Inflammatory macrophage (primary cell): ENCODE data around the gene KATNAL1.

Source experiments
- DNase-seq, 2 donors: peaks; one replicate each; pipeline ENCODE4 v3.0.0-alpha.2; 2020 to 2022

KATNAL1 gene

GRCh38 chr13:30332456-30333143, 25.2 kb upstream of the KATNAL1 start:
- DNase-seq, result no peak

DNA sequence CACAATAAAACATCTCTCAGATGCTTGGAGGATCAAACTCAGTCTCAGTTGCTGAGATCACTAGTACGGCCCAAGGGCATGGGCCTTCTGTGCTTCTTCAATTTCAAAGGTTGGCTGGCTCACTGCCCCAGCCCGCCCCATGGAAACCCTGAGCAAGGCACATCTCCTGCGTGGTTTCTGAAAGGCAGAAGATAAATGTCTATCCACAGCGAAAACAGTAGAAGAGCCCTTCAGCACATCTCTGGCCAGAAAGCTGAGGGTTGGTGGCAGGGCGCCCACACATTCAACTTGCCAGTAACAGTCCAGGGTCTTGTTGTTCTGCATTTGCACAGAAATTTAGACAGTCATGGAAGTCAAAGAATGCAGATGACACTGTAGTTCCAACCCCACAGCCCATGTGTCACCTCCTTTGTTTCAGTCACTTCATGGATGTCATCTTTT, 24.0 kb upstream of the KATNAL1 start:
- DNase-seq, result no peak

- DNase-seq, result no peak
Measured at GRCh38 chr13:30329009-30329585, 21.7 kb upstream of the KATNAL1 start.

DNA sequence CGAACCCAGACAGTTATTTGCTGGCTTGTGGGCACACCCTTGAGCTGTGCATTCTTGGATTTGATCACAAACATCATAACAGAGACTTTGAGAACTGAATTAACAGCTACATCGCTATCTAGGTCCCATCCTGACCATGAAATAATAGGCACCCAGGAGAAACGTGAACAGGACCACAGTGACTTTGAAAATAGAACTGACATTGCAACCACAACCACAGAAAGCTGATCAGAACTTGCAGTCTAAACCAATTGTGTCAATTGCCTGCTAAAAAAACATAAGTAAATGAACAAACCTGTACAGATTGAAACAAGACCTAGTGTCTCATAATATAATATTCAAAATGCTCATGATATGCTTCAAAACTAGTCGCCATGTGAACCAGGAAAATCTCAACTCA, 18.3 kb upstream of the KATNAL1 start:
- DNase-seq, result no peak

DNA sequence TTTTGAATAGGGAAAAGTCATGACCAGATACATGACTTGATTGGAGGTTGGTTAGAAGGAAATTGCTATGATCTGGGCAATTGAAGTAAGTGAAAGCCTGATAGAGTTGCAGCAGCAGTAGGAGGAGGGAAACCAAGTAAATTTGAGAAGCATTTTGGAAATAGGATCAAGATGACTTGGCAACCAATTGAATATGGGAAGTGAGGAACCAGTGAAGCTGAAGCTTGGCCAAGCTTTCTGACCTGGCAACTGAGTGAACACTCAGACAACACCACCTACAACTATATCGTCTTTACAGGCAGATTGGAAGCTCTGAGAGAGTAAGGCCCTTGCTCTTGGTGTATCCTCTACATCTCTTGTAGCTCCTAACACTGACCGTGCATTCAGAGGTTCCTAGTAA, 16.2 kb upstream of the KATNAL1 start:
- no peak for DNase-seq

- no peak for DNase-seq
Measured at GRCh38 chr13:30322428-30322827, 15.1 kb upstream of the KATNAL1 start.

DNA sequence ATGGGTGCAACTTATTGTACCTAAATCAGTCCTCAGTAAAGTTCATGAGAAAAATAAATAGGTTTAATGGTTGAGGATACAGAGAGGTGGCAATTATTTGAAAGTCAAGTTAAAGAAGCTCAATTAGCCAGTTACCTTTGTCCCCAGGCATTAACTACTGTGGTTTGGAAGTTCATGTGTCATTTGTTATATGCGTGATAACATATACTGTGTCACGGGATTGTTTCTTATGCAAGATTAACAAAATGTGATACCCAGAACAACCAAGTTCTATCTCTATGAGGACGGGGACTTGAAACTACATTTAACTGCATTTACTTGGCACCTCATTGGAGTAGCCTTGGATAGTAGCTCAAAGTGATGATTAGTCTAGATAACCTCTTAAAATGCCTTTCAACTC, 13.9 kb upstream of the KATNAL1 start:
- no peak for DNase-seq

DNA sequence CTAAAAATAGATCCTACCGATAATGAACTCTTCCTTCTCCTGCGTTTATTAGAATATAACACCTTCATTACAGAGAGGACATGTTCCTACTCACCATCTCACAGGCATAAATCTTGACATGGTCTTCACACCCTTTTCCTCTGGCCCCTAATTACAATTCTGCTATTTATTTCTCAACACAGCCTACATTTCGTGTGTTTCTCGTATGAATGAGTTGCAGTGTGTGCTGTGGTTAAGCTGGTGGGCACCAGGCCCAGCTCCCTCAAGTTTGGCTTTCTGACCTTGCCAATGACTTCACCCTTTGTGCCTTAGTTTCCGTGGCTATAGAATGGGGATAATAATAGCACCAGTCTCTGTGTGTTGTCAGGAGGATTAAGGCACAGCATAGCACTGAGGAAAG, 12.3 kb upstream of the KATNAL1 start:
- DNase-seq, result no peak

- DNase-seq, result no peak
Measured at GRCh38 chr13:30319130-30319529, 11.8 kb upstream of the KATNAL1 start.

- DNase-seq, result no peak
Measured at GRCh38 chr13:30318026-30318425, 10.7 kb upstream of the KATNAL1 start.

DNA sequence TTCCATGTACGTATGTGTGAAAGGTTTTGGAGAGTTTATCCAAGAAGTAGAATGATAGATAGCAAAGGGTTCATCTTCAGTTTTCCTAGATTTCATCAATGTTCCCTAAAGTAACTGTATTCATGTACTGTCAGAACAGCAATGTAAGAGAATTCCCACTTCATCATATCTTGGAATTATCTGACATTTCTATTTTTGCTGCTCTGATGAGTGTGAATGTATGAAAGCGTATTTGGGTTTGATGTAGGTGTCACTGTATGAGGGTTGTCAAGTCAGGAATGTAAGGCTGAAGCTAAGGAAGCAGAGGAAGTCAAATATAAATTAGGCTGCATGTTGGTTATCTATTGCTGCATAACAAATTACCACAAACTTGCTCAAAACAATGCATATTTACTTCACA, 7.2 kb upstream of the KATNAL1 start:
- peak; percentile 10 to 21 for DNase-seq

DNA sequence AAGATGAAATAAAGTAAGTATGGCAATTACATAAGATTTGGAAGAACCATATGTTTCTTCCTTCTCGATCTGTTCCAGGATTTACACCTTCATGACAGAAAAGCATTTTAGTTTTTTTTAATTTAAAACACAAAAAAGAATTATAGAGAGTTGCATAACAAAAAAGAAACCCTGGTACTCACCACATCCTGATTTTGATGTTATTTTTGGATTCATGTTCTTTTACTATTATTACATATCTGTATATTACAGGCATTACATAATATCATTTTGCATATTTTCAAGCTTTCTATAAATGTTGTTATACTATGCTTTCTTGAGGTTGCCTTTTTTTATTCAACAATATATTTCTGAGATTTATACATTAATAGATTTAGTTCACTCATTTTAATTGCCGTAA, 6.7 kb upstream of the KATNAL1 start:
- peak in 1 of 2 donors; percentile 15 for DNase-seq

DNA sequence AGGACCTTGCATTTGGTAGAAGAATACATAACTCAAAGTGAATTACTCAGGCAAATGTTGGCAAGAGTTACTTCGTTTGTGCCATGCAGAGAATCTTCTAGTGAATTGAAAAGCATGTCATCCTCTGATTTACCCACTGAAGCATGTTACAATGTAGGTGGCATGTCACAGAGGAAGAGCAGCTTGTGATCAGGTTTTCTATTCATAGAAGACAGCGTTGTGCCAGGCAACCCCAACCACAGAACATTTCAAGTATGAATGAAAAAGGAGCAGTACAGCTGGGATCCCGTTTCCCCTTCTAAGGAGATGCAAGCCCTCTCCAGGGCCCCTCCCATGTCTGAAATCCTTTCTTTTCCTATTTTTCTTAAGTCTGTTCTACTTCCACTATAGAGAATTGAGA, 6.0 kb upstream of the KATNAL1 start:
- peak; percentile 20 to 26 for DNase-seq

DNA sequence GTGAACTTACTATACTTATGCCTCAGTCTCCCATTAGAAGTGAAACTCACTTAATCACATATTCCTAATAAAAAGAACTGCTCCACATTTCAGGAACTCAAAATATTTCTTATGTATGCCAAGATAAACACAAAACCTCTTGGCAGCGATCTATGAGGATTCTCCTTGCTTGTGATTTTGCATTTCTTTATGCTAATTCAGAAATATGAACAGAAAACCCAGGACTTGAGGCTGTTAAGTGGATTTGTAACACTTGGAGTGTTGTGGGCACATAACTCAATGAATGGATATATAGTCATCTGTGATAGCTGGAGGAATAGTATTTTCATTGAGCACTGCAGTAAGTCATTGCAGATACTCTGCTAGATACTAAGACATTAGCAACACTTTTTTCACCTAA, 5.6 kb upstream of the KATNAL1 start:
- DNase-seq, result no peak

DNA sequence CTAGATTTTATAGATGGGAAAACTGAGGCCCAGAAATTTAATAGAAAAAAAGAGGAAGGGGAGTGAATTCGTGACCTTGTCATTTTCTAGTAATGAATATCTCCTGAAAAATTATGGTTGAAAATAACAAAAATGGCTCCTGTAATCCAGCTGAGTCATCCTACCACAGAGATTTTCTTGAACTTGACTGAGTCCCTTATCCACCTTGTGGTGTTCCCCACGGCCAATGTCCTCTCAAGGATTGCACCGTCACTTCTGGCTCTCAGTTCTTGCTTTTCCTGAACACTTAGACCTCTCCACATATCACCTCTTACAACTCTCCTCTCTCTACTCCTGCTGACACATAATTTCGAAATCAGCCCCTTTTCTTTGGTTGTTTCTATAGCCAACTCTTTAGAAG, 1.2 kb upstream of the KATNAL1 start:
- DNase-seq, result peak in 1 of 2 donors; percentile 37

DNA sequence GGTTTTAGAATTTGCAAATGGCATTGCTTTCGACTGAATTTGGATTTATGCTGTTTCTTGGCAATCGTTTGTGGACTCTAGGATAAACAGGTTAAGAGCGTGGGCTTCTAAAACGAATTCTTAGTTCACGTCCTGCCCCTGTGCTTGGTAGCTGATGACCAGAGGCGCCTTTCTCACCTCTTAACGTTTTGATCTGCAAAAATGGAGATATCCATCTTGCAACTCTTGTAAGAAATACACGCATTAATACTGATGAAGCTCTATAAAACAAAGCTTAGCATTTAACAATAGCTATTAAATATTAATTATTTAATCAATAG, 580 bp upstream of the KATNAL1 start:
- DNase-seq, result no peak

- peak; percentile 92 for DNase-seq
Measured at GRCh38 chr13:30306762-30307193, 573 bp downstream of the KATNAL1 start.

DNA sequence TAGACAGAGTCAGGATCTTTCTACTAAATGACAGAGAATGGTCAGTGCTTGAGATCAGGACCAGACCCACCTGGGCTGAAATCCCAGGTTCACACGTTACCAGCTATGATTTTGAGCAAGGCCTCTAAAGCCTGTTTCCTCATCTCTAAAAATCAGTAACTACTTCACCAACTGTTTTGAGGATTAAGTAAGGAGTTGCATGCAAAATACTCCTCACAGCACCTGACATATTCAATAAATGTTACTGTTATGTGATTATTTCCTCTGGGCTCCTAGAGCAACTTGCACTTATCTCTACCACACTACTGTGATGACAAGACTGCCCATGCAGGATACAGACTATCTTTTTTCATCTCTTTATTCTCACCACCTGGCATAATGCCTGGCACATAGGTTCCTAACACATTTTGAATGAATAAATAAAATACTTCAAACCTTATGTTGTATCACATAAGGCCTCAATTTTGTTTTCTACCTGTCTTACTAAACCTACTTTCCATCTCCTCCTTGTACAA, 1.8 kb downstream of the KATNAL1 start:
- no peak for DNase-seq

- no peak for DNase-seq
Measured at GRCh38 chr13:30303269-30303668, 4.1 kb downstream of the KATNAL1 start.

DNA sequence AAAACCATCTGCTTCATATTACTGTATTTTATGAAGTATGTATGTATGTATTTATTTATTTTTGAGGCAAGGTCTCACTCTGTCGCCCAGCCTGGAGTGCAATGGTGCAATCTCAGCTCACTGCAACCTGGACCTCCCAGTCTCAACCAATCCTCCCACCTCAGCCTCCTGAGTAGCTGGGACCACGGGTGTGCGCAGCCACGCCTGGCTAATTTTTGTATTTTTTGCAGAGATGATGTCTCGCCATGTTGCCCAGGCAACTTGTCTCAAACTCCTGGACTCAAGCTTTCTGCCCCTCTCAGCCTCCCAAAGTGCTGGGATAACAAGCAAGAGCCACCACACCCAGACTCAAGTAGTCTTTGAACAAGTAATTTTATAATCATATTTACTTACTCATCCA, 5.5 kb downstream of the KATNAL1 start:
- DNase-seq, result no peak

DNA sequence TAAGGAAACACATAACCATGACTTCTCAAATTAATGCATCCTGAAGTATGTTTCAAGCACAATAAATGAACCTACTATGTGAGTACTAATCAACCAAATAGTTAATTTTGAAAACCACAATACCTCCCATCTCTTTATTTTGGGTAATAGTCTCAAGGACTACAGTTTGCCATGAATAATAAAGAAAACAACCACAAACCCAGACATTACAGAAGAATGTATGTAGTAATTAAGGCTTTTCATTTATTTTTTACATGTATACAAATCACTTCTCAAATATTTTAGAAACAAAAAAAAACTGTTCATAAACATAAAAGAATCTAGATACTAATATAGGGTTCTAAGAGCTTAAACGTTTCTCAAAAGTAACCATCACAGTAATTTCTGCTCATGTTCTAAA, 6.8 kb downstream of the KATNAL1 start:
- no peak for DNase-seq

DNA sequence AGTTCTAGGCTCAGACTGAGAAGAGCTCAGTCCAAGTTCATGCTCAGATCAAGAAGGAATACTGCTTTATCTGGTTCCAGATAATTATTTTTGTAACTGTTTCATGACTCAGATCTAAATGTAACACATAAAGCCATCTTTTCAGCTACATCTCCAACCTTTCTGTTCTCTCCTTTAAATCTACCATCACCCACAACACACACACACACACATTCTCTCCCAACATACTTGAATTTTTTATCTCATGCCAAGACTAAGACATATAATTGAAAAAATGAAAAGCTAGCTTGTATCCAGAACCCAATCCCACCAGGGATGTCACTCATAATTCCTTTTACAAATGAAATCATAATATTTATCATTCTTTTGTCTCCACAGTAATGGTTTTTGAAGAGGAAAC, 7.6 kb downstream of the KATNAL1 start:
- DNase-seq, result no peak

GRCh38 chr13:30295116-30295515, 12.2 kb downstream of the KATNAL1 start:
- no peak for DNase-seq

DNA sequence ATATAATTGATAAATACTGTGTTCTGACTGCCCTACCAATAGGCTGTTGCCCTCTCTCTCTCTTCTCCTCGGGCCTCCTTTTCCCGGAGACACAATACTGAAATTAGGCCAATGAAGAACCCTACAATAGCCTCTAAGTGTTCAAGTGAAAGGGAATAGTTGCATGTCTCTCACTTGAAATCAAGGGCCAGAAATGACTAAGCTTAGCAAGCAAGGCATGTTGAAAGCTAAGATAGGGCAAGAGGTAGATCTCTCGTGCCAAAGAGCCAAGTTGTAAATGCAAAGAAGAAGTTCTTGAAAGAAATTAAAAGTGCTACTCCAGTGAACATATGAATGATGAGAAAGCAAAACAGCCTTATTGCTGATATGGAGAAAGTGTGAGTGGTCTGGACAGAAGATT, 13.3 kb downstream of the KATNAL1 start:
- no peak for DNase-seq

GRCh38 chr13:30292325-30292724, 15.0 kb downstream of the KATNAL1 start:
- no peak for DNase-seq
